NT2/D1 (cell line): ENCODE measurements around the gene GHRH.

Experiments used
- YY1 ChIP-seq: IDR thresholded peaks from 2 replicates; pipeline ENCODE4 v1.6.1; 2011; ENCODE audit not compliant: insufficient read length, insufficient read depth
- ZNF274 ChIP-seq: IDR thresholded peaks from 2 replicates; pipeline ENCODE4 v1.6.1; 2011; ENCODE audit warnings: mild to moderate bottlenecking, low read depth, low read length

DNA sequence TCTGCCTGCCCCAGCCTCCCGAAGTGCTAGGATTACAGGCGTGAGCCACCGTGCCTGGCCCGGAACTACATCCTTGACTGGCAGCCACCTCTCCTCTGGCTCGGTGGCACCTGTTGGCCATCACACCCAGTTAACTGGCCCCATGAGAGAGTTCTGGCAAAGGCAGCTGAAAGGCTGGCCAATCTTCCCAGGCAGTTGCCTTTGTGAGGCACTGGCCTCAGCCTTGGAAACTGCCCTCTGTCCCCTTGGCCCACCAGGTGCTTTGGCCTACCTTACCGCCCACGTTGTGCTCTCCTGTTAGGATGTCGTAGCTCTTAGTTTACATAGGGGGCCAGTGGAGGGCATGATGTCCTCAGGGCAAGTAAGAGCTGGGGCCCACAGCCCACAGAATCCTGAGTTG, 18.2 kb upstream of the GHRH start:
- TF ChIP-seq ZNF274 (no peak), YY1 (no peak)
